Effector memory CD8-positive, alpha-beta T cell (primary cell): Measurements from ENCODE around the gene EPHA4.

Experiments
- ATAC-seq: fragments of 150-1000 bp; cut with Tn5 transposase; replicated peaks from 2 replicates; pipeline ENCODE4 v1.10.0; 2021; ENCODE audit warnings: mild to moderate bottlenecking, moderate library complexity
- DNase-seq, 3 experiments: peaks; one replicate each; pipeline ENCODE4 v3.0.0; 2021
- H3K27ac Mint-ChIP-seq, 2 donors: one replicate each; pipeline ENCODE4 v1.8.0; 2022; ENCODE audit warnings: mild to moderate bottlenecking in 2 of 2, mixed read lengths in 2 of 2, moderate library complexity in 2 of 2
- H3K27me3 Mint-ChIP-seq, 2 donors: one replicate each; pipeline ENCODE4 v1.8.0; 2022; ENCODE audit warnings: mixed read lengths in 2 of 2
- H3K36me3 Mint-ChIP-seq: one replicate; pipeline ENCODE4 v1.8.0; 2022; ENCODE audit warnings: mild to moderate bottlenecking, moderate library complexity, mixed read lengths; ENCODE audit not compliant: insufficient read depth
- H3K4me1 Mint-ChIP-seq, 2 donors: one replicate each; pipeline ENCODE4 v1.8.0; 2022; ENCODE audit warnings: low read depth in 2 of 2, mixed read lengths in 2 of 2
- H3K4me3 Mint-ChIP-seq, 2 donors: one replicate each; pipeline ENCODE4 v1.8.0; 2022; ENCODE audit warnings: mild to moderate bottlenecking in 2 of 2, mixed read lengths in 2 of 2, moderate library complexity in 2 of 2
- H3K9me3 Mint-ChIP-seq, 2 donors: one replicate each; pipeline ENCODE4 v1.8.0; 2022; ENCODE audit warnings: mixed read lengths in 2 of 2

EPHA4 gene

DNA sequence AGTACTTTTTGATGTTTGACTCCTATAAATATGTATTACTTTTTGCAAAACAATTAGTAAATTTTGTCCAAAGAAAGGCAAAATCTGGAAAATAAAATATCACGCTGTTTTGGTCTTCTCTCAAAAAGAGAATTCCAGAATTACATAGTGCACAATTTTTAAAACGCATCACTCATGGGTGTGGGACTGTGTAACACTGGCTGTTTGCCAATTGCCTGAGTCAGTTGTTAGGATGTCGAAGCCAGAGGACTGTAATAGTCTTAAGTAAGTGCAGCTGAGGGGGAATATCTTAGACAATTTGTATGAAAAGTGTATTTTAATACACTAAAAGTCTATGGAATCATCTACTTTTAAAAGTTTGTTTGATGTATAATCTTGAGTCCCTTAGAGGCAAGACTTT, 24.1 kb upstream of the EPHA4 start:
- Mint-ChIP-seq H3K36me3 (no peaks in the 10 kb centered on the region), H3K4me3 (no peak overlapping the region), H3K27ac (no peak overlapping the region), H3K27me3 (peaks cover 16 to 29% of the 10 kb centered on the region in 2 donors), H3K4me1 (no peaks in the 10 kb centered on the region), H3K9me3 (no peaks in the 10 kb centered on the region)
- ATAC-seq = no peak
- DNase-seq = no peak

- DNase-seq (no peak), ATAC-seq (no peak)
- Mint-ChIP-seq H3K4me1 (no peaks in the 10 kb centered on the region), H3K36me3 (no peaks in the 10 kb centered on the region), H3K4me3 (no peak overlapping the region), H3K27me3 (peaks cover 27 to 49% of the 10 kb centered on the region in 2 donors), H3K27ac (no peak overlapping the region), H3K9me3 (no peaks in the 10 kb centered on the region)
These were observed 18.8 kb upstream of the EPHA4 start for GRCh38 chr2:221590861-221591365.

DNA sequence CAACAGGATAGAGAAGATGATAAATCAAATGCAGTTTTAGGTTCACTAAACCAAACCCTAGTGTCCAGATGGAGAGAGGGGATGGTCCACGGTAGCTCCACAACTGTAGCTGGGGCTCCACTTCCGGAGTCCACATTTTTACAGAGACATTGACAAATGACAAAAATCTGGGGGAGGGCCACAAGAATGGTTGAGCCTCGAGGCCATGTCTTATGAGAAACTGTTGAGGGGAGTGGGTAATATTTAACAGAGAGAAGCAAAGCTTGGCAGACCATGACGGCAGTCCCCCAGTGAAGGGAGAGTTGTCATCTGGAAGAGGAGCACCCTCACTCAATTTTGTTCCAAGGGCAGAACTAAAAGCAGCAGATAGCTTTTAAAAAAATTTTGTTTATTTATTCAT, 17.6 kb upstream of the EPHA4 start:
- Mint-ChIP-seq H3K27ac (no peak overlapping the region), H3K27me3 (peaks cover 34 to 58% of the 10 kb centered on the region in 2 donors), H3K36me3 (no peaks in the 10 kb centered on the region), H3K4me3 (no peak overlapping the region), H3K4me1 (no peaks in the 10 kb centered on the region), H3K9me3 (no peaks in the 10 kb centered on the region)
- DNase-seq (no peak), ATAC-seq (no peak)

DNA sequence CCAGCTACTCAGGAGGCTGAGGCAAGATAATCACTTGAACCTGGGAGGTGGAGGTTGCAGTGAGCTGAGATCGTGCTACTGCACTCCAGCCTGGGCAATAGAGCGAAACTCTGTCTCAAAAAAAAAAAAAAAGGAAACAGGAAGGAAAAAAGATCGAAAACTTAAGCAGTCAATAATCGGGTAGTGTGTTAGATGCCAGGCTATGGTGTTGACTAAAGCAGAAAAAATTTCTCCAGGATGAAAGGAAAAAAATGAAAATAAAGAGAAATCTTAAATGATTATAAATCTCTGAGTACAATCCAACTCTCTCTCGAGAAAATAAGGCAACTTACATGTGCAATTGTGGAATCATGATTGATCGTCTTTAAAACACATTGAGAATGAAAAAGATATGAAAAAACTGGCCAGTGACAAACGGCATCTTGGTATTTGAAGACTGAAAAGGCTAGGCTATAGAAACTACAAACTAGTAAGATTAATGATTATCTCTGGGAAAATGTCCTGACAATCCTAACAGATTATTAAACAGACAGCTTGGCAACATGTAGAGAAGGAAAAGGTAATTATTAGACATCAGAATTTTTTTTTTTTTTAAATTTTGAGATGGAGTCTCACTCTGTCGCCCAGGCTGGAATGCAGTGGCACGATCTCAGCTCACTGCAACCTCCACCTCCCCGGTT, 16.3 kb upstream of the EPHA4 start:
- Mint-ChIP-seq H3K27me3 (peaks cover 42 to 61% of the 10 kb centered on the region in 2 donors), H3K9me3 (no peaks in the 10 kb centered on the region)

GRCh38 chr2:221581986-221582385, 9.9 kb upstream of the EPHA4 start:
- no peak overlapping the region for H3K27ac Mint-ChIP-seq
- H3K27me3 Mint-ChIP-seq = peaks cover 50 to 72% of the 10 kb centered on the region in 2 donors
- ATAC-seq (no peak), DNase-seq (no peak)
- no peaks in the 10 kb centered on the region for H3K36me3 Mint-ChIP-seq
- no peak overlapping the region for H3K4me3 Mint-ChIP-seq
- H3K4me1 Mint-ChIP-seq = no peaks in the 10 kb centered on the region
- H3K9me3 Mint-ChIP-seq = no peaks in the 10 kb centered on the region

More for the DNA sequence above, 16.3 kb upstream of the EPHA4 start:
- Mint-ChIP-seq H3K27ac (no peak overlapping the region), H3K36me3 (no peaks in the 10 kb centered on the region), H3K4me3 (no peak overlapping the region), H3K4me1 (no peaks in the 10 kb centered on the region)
- DNase-seq (no peak), ATAC-seq (no peak)

- ATAC-seq = no peak
- Mint-ChIP-seq H3K36me3 (peaks cover 27% of the 10 kb centered on the region), H3K27me3 (peaks cover 44 to 52% of the 10 kb centered on the region in 2 donors), H3K27ac (peak overlapping the region; percentile 75 to 99), H3K9me3 (no peaks in the 10 kb centered on the region), H3K4me1 (peaks cover 21 to 22% of the 10 kb centered on the region in 2 donors), H3K4me3 (peak overlapping the region; percentile 82 to 97)
- no peak for DNase-seq
These were observed 2.1 kb upstream of the EPHA4 start for GRCh38 chr2:221574231-221574570.

DNA sequence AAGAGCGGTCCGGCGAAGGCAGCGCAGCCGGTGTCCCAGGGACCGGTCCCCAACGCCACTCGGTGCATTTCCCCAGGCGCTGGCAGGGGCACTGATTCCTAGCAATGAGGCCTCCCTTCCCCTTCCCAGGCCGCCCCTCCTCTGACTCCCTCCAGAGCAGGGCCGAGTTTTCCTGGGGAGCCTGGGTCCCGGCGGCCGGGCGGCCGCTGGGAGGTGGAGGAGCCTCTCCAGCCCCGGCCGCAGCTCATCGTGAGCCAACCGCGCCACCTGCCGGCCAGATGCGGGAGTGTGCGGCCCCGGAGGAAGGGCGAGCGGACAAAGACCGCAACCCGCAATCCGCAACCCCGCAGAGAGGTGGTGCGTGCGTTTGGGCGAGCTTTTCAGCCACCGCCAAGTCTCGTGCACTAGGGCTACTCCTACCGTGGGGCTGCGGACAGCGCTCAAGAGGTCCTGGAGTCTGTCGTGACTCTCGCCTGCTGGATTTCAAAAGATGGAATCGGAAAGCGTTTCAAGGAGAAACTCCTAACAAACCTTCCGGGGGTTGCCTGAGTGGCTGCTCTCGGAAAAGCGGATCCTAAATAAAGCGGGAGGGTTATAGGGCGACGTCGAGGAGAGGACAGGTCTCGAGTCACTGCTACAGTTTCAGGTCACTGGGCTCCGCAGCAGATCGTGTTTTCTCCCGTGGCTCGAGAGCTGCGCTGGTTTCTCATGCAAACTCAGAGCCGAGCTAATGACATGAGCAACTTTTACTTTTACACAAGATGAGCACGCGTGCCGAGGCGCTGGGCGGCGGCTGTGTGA, 1.5 kb upstream of the EPHA4 start:
- DNase-seq = peak; percentile 76 to 82 (median 78)
- ATAC-seq = peak; percentile 43
- Mint-ChIP-seq H3K27me3 (peaks cover 42 to 47% of the 10 kb centered on the region in 2 donors), H3K4me1 (peaks cover 22 to 26% of the 10 kb centered on the region in 2 donors), H3K27ac (peak overlapping the region; percentile 98 to 99), H3K9me3 (no peaks in the 10 kb centered on the region), H3K4me3 (peak overlapping the region; percentile 82 to 97), H3K36me3 (peaks cover 27% of the 10 kb centered on the region)

DNA sequence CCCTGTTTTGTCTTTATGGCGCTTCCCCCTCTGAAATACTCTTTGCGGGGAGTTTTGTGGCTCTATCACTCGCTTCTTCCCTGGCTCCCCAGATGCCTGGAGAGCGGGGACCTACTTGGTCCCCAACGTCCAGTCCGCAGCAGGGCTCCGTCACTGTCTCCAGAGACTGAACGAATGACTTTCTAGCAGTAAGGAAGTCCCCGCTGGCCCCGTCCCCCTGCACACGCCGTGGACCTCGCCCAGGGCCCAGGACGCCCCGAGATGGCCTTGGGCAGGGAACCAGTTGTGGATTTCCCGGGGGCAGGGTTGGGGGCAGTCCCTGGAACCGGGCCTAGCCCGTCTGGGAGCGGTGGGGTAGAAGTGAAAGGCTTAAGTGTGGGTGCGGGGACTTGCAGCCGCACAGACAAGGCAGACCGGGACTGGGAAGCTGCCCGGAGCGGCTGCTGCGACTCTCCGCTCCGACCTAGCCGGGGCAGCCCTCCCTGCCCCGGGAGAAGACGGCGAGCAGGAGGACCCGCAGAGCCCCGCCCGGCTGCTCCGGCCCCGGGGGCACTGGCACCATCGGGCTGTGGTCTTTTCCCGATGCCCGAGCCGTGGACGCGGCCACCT, 821 bp upstream of the EPHA4 start:
- H3K9me3 Mint-ChIP-seq = no peaks in the 10 kb centered on the region
- DNase-seq (peak in 1 of 3 experiments; percentile 18), ATAC-seq (peak; percentile 9)
- peaks cover 27% of the 10 kb centered on the region for H3K36me3 Mint-ChIP-seq
- peaks cover 42% of the 10 kb centered on the region in 2 donors for H3K27me3 Mint-ChIP-seq
- peak overlapping the region; percentile 98 to 99 for H3K27ac Mint-ChIP-seq
- H3K4me1 Mint-ChIP-seq = peaks cover 22 to 30% of the 10 kb centered on the region in 2 donors
- H3K4me3 Mint-ChIP-seq = peak overlapping the region; percentile 82 to 97

DNA sequence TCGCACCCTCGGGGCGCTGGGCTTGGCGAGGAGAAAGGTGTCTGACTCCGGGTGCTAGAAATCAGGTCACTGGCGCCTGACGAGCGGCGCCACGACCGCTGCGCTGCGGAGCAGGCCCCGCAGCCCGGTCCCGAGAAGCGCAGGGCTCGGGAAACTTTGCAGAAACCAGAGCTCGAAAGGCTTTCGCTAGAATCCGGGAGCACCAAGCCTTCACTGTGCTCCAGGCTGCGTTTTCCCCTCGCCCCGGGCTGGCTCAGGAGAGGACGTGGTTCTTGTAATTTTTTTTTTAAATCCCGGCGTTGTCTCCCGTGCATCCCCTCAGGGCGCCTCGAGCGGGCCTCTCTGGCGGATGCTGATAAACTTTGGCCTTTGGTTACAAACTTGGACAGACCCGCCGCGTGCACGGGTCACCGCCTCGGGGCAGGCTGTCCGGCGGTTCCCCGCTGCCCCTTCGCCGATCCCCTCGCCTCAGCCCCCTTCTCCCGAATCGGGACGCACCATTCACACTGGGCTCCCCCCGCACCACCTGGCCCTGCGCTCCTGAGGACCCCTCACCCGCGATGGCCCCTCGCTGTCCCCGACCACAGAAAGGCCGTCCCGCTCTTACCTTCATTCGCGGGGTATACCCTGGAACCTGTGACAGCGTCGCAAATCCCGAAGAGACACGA, 419 bp downstream of the EPHA4 start:
- ATAC-seq (peak; percentile 21), DNase-seq (peak in 1 of 3 experiments; percentile 38)
- peaks cover 22 to 30% of the 10 kb centered on the region in 2 donors for H3K4me1 Mint-ChIP-seq
- H3K27me3 Mint-ChIP-seq = peaks cover 29 to 31% of the 10 kb centered on the region in 2 donors
- peak overlapping the region; percentile 98 to 99 for H3K27ac Mint-ChIP-seq
- no peaks in the 10 kb centered on the region for H3K9me3 Mint-ChIP-seq
- peak overlapping the region; percentile 82 to 97 for H3K4me3 Mint-ChIP-seq
- peaks cover 34% of the 10 kb centered on the region for H3K36me3 Mint-ChIP-seq

DNA sequence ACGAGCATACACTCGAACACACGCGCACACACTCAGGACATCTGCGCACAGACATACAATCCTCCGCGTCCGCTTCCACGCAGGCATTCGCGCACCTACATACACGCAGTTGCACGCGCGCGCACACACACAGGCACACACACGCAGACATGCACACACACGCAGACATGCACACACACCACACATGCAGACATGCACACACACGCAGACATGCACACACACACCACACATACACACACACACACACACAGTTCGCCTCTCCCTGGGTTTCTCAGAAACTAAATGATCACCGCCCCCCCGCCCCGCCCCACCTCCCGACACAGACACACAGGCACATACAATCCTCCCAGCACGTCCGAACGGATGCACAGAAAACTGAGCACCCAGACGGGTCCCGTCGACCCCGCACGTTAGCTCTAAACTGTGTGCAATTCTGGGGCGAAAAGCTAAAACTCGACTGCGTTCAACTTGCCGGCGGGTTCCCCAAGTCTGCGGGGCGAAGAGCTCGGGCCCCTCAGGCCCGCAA, 1.0 kb downstream of the EPHA4 start:
- DNase-seq = peak in 2 of 3 experiments; percentile 37 to 48
- peak; percentile 7 for ATAC-seq

DNA sequence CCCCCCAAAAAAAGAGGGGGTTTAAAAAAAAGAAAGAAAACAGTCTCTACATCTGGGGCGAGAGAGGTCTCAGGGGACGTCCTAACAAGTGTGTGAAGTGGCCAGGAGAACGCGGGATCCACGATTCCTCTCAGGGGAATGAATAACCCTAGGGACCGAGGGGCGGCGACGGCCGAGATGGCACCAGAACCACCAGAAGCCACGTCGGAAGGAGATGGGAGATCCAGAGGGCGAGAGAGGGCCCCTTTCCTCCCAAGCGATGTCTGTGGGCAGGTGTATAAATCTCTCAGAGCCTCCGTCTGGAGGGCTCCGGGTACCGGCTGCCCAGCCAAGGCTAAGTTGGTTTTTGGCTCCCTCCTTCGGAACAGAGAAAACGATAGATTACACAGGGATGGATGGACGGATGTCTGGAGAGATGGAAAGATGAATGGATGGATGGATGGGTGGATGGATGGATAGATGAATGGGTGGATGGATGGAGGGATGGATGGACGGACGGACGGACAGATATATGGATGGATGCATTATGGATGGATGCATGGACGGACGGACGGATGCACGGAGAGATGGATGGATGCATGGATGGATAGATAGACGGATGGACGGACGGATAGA, 1.7 kb downstream of the EPHA4 start:
- DNase-seq = peak in 1 of 3 experiments; percentile 10
- Mint-ChIP-seq H3K4me1 (peaks cover 22 to 32% of the 10 kb centered on the region in 2 donors), H3K27ac (peak overlapping the region; percentile 98 to 99)

More for the DNA sequence above, 1.0 kb downstream of the EPHA4 start:
- Mint-ChIP-seq H3K36me3 (peaks cover 34% of the 10 kb centered on the region), H3K4me1 (peaks cover 22 to 32% of the 10 kb centered on the region in 2 donors), H3K27ac (peak overlapping the region; percentile 98 to 99), H3K9me3 (no peaks in the 10 kb centered on the region), H3K4me3 (peak overlapping the region; percentile 82 to 97), H3K27me3 (peaks cover 24 to 26% of the 10 kb centered on the region in 2 donors)

GRCh38 chr2:221569871-221570270, 2.2 kb downstream of the EPHA4 start:
- Mint-ChIP-seq H3K9me3 (no peaks in the 10 kb centered on the region), H3K4me1 (peaks cover 22 to 32% of the 10 kb centered on the region in 2 donors), H3K27ac (peak overlapping the region; percentile 98 to 99), H3K36me3 (peaks cover 34% of the 10 kb centered on the region), H3K27me3 (peaks cover 16 to 25% of the 10 kb centered on the region in 2 donors), H3K4me3 (peak overlapping the region; percentile 82 to 97)
- no peak for DNase-seq
- ATAC-seq = no peak

More for the DNA sequence above, 1.7 kb downstream of the EPHA4 start:
- no peaks in the 10 kb centered on the region for H3K9me3 Mint-ChIP-seq
- peak overlapping the region; percentile 82 to 97 for H3K4me3 Mint-ChIP-seq
- peaks cover 21 to 26% of the 10 kb centered on the region in 2 donors for H3K27me3 Mint-ChIP-seq
- H3K36me3 Mint-ChIP-seq = peaks cover 34% of the 10 kb centered on the region
- no peak for ATAC-seq
